WI38 (cell line): Measurements from ENCODE around the gene AGPAT3.

Source experiments
- H3K4me3 ChIP-seq: 2 replicates; pipeline ENCODE4 v1.5.1; 2011; ENCODE audit warnings: low read depth, mild to moderate bottlenecking, control low read depth, low read length
- CTCF ChIP-seq: IDR thresholded peaks from 2 replicates; pipeline ENCODE4 v1.5.1; 2012; ENCODE audit warnings: low read depth, mild to moderate bottlenecking, control low read depth, low read length

AGPAT3 gene

GRCh38 chr21:43957128-43957571 lies 92.1 kb downstream of the AGPAT3 start:
- TF ChIP-seq CTCF = no peak
- H3K4me3 ChIP-seq = no peak overlapping the region

GRCh38 chr21:43957611-43958362 lies 92.8 kb downstream of the AGPAT3 start:
- TF ChIP-seq CTCF = no peak
- no peak overlapping the region for H3K4me3 ChIP-seq

GRCh38 chr21:43958364-43959158 lies 93.5 kb downstream of the AGPAT3 start:
- no peak for TF ChIP-seq CTCF
- H3K4me3 ChIP-seq = no peak overlapping the region

- no peak for TF ChIP-seq CTCF
Measured at GRCh38 chr21:43959231-43960116, 94.5 kb downstream of the AGPAT3 start.

GRCh38 chr21:43961382-43961909 lies 96.4 kb downstream of the AGPAT3 start:
- TF ChIP-seq CTCF = no peak
- no peak overlapping the region for H3K4me3 ChIP-seq

More at GRCh38 chr21:43959231-43960116, 94.5 kb downstream of the AGPAT3 start:
- no peak overlapping the region for H3K4me3 ChIP-seq

- no peak overlapping the region for H3K4me3 ChIP-seq
- TF ChIP-seq CTCF = no peak
Measured at GRCh38 chr21:43965911-43966585, 101.0 kb downstream of the AGPAT3 start.
